MCF 10A (cell line): ENCODE results near the gene AMIGO1. TPM values are rescaled to one million over a fixed set of nuclear protein-coding genes. Genes with fewer than 3 reads are reported as not detected.
A peak's percentile ranks its signal among the peaks of the same experiment; 100 is the strongest.

Experiments used
- BruUV-seq: library from RNA; stranded (reverse); fragments of 400-500 nt; replicated peaks from 2 replicates; lab custom pipeline; 2021; lab: Mats Ljungman, UMichigan
- CTCF ChIA-PET: fragments of 300-600 bp; sonication (Branson Sonifier 250); formaldehyde crosslinking; extraction: SDS; loops from one replicate; lab custom pipeline; 2021; ENCODE audit warnings: antibody characterized with exemption, inconsistent platforms; lab: Yijun Ruan, JAX
- POLR2A ChIA-PET: fragments of 300-600, 350-650 bp; sonication (Branson Sonifier 250); formaldehyde crosslinking; extraction: SDS; loops from one replicate; lab custom pipeline; 2020; ENCODE audit warnings: antibody characterized with exemption, inconsistent platforms; lab: Yijun Ruan, JAX
- DNase-seq: peaks from one replicate; pipeline ENCODE4 v3.0.0-alpha.2; 2018; ENCODE audit not compliant: unreplicated experiment
- H3K27ac Mint-ChIP-seq: one replicate; pipeline ENCODE4 v1.8.0; 2022; ENCODE audit warnings: mild to moderate bottlenecking, low read depth, mixed read lengths; ENCODE audit not compliant: unreplicated experiment
- H3K27me3 Mint-ChIP-seq: one replicate; pipeline ENCODE4 v1.8.0; 2022; ENCODE audit warnings: mixed read lengths; ENCODE audit not compliant: insufficient read depth, unreplicated experiment
- H3K36me3 Mint-ChIP-seq: one replicate; pipeline ENCODE4 v1.8.0; 2022; ENCODE audit warnings: mild to moderate bottlenecking, moderate library complexity, mixed read lengths; ENCODE audit not compliant: insufficient read depth, unreplicated experiment
- H3K4me1 Mint-ChIP-seq: one replicate; pipeline ENCODE4 v1.8.0; 2022; ENCODE audit warnings: mixed read lengths; ENCODE audit not compliant: insufficient read depth, unreplicated experiment
- H3K4me3 Mint-ChIP-seq: one replicate; pipeline ENCODE4 v1.8.0; 2022; ENCODE audit warnings: mild to moderate bottlenecking, moderate library complexity, mixed read lengths; ENCODE audit not compliant: unreplicated experiment
- H3K9me3 Mint-ChIP-seq: one replicate; pipeline ENCODE4 v1.8.0; 2022; ENCODE audit warnings: mixed read lengths; ENCODE audit not compliant: unreplicated experiment
- intact Hi-C: fragments of 100-400 bp; cut with micrococcal nuclease; formaldehyde crosslinking; loops from 2 replicates; pipeline ENCODE4 v1.14.1; 2022
- total RNA-seq: library from RNA; stranded (reverse); gene quantifications from 2 replicates; pipeline ENCODE4 v1.2.3, GENCODE V29; 2022
- TF ChIP-seq, protein P1 (sequence below): fragments of 200-600 bp; IDR thresholded peaks from one replicate; pipeline ENCODE4 v1.8.0; 2022; ENCODE audit warnings: antibody characterized with exemption, mild to moderate bottlenecking; ENCODE audit not compliant: unreplicated experiment

AMIGO1 gene
- total RNA-seq, 1 experiment from 2014 or later = 0.21 TPM

DNA sequence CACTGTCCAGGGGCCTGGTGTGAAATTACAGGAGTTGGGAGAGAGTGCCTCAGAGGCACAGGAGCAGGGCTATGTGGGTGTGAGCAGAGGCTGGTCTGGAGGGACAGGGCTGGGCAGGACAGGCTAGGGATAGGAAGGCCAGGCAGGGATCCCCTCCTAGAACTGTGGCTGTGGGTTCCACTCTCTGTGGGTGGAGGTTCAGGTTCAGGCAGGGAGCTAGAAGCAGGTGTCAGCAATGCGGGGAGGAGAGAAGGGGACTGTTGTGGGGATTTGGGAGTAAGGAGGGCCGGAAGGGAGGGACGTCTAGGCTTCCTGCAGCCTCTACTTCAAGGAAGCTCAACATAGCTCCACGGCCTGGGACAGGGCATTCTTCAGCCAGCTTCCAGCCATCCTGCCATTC lies 21.9 kb upstream of the AMIGO1 start:
- Mint-ChIP-seq H3K27me3 (peaks cover 3% of the 10 kb centered on the region), H3K36me3 (no peaks in the 10 kb centered on the region), H3K9me3 (no peaks in the 10 kb centered on the region), H3K27ac (no peak overlapping the region), H3K4me3 (no peak overlapping the region), H3K4me1 (no peaks in the 10 kb centered on the region)
- intact Hi-C loops = loop anchor here (5.0 to 10.0 kb wide), 2 partner anchors 254 to 337 kb away; no protein-coding TSS in a partner anchor
- TF ChIP-seq, protein P1, sequence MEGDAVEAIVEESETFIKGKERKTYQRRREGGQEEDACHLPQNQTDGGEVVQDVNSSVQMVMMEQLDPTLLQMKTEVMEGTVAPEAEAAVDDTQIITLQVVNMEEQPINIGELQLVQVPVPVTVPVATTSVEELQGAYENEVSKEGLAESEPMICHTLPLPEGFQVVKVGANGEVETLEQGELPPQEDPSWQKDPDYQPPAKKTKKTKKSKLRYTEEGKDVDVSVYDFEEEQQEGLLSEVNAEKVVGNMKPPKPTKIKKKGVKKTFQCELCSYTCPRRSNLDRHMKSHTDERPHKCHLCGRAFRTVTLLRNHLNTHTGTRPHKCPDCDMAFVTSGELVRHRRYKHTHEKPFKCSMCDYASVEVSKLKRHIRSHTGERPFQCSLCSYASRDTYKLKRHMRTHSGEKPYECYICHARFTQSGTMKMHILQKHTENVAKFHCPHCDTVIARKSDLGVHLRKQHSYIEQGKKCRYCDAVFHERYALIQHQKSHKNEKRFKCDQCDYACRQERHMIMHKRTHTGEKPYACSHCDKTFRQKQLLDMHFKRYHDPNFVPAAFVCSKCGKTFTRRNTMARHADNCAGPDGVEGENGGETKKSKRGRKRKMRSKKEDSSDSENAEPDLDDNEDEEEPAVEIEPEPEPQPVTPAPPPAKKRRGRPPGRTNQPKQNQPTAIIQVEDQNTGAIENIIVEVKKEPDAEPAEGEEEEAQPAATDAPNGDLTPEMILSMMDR = no peak
- no peak for DNase-seq
- ChIA-PET CTCF (interaction anchor here (0.5 to 26.1 kb wide), 40 partner anchors 8 to 562 kb away, joined by 3 to 1071 read pairs (median 4); partner anchors contain the start of genes AMIGO1, ATXN7L2, CYB561D1 and GNAI3), POLR2A (interaction anchor here (1.3 to 5.7 kb wide), 5 partner anchors 17 to 454 kb away, joined by 3 to 38 read pairs (median 11); partner anchors contain the start of genes AHCYL1, CYB561D1, GNAI3 and PSMA5)
- no TSS peak for BruUV-seq

DNA sequence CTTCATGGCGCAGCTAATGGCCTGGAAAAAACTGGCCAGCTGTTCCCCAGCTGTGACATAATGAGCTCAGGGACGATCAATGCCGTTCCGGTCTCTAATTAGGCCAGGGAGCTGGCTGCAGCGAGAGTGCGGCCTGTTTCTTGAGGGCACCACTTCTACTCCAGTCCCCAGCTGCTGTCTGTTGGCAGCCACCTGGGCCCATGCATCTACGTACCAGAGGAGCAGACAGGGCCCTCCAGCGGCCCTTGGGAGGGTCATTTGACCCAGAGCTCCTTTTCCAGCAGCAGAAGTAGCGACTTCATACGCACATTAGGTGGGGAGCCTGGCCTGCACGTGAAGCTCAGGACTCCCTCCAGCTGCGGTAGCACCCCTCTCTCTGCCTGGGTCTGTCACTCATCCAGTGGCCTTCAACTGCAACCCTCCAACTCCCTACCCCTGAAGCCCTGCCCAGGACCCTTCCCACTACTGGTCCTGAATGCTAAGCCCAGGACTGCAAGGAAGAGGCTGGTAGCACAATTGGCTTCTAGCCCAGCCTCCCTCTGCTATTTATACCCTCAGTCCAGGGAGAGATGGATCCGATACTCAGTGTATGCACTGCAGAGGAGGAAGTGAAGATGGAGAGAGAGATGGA lies 21.0 kb upstream of the AMIGO1 start:
- Mint-ChIP-seq H3K27ac (no peak overlapping the region), H3K9me3 (no peaks in the 10 kb centered on the region), H3K27me3 (peaks cover 11% of the 10 kb centered on the region), H3K4me1 (no peaks in the 10 kb centered on the region), H3K4me3 (no peak overlapping the region), H3K36me3 (no peaks in the 10 kb centered on the region)
- TF ChIP-seq, protein P1 = no peak
- no peak for DNase-seq
- intact Hi-C loops = loop anchor here (5.0 to 10.0 kb wide), 2 partner anchors 253 to 336 kb away; no protein-coding TSS in a partner anchor
- no TSS peak for BruUV-seq
- ChIA-PET POLR2A (interaction anchor here (1.1 to 5.7 kb wide), 2 partner anchors 38 to 105 kb away, joined by 3 to 38 read pairs; partner anchors contain the start of gene CYB561D1), CTCF (interaction anchor here (0.6 to 26.1 kb wide), 6 partner anchors 10 to 246 kb away, joined by 3 to 1071 read pairs (median 4); partner anchors contain the start of genes AMIGO1, ATXN7L2 and CYB561D1)

DNA sequence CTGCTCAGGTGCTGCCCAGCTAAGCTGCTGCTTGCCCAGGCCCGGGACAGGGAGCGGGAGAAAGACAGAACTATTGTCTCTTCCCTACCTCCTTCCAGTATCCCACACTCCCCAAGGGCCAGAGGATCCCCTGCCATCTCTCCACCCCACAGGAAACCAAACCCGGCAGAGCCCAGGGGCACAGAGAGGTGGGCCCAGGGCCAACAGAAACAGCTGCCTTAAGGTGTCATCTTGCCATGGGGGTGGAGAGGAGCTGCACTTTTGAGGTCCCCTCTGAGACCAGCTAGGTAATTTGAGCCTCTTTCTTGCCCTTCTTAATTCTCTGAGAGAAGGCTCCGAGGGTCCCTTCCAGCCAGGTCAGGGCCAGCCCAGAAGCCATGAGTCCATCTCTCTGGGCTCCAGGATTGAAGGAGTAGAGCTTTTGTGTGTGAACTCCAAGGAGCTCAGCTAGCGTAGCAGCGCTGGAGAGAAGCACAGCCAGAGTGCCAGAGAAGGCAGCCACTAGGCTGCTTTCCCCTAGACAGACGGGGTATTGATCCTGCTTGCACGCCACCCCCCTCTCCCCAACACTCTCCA lies 20.4 kb upstream of the AMIGO1 start:
- Mint-ChIP-seq H3K4me1 (no peaks in the 10 kb centered on the region), H3K27me3 (peaks cover 12% of the 10 kb centered on the region), H3K9me3 (no peaks in the 10 kb centered on the region), H3K4me3 (no peak overlapping the region), H3K27ac (no peak overlapping the region), H3K36me3 (no peaks in the 10 kb centered on the region)
- POLR2A ChIA-PET = interaction anchor here (1.1 to 5.7 kb wide), 2 partner anchors 38 to 104 kb away, joined by 3 to 38 read pairs; partner anchors contain the start of gene CYB561D1
- intact Hi-C loops = loop anchor here (5.0 to 10.0 kb wide), 2 partner anchors 253 to 335 kb away; no protein-coding TSS in a partner anchor
- peak; percentile 42 for DNase-seq
- no TSS peak for BruUV-seq
- TF ChIP-seq, protein P1 = no peak
- CTCF ChIA-PET = interaction anchor here (1.4 to 26.1 kb wide), 5 partner anchors 11 to 247 kb away, joined by 3 to 1071 read pairs (median 4); partner anchors contain the start of genes AMIGO1, ATXN7L2 and CYB561D1
